AG04449 (cell line): ENCODE results near the gene CENPA.

Source experiments
- CTCF ChIA-PET: fragments of 350-600 bp; formaldehyde crosslinking; extraction: SDS; loops from one replicate; lab custom pipeline; 2021; ENCODE audit warnings: antibody characterized with exemption; lab: Yijun Ruan, JAX
- POLR2A ChIA-PET: fragments of 400-600, 350-600 bp; formaldehyde crosslinking; extraction: SDS; loops from one replicate; lab custom pipeline; 2020; ENCODE audit warnings: antibody characterized with exemption, inconsistent platforms; lab: Yijun Ruan, JAX
- DNase-seq: peaks from one replicate; pipeline ENCODE4 v3.0.0-alpha.2; 2010; ENCODE audit warnings: low read depth, low spot score
- H3K4me3 ChIP-seq: 2 replicates; pipeline ENCODE4 v1.5.1; 2011; ENCODE audit warnings: low read depth, mild to moderate bottlenecking, control low read depth, low read length
- CTCF ChIP-seq: IDR thresholded peaks from one replicate; pipeline ENCODE4 v1.5.1; 2011; ENCODE audit warnings: mild to moderate bottlenecking, moderate library complexity, low read length, control low read depth, inconsistent platforms; ENCODE audit not compliant: insufficient read depth; ENCODE audit errors: missing control alignments

The CENPA gene

DNA sequence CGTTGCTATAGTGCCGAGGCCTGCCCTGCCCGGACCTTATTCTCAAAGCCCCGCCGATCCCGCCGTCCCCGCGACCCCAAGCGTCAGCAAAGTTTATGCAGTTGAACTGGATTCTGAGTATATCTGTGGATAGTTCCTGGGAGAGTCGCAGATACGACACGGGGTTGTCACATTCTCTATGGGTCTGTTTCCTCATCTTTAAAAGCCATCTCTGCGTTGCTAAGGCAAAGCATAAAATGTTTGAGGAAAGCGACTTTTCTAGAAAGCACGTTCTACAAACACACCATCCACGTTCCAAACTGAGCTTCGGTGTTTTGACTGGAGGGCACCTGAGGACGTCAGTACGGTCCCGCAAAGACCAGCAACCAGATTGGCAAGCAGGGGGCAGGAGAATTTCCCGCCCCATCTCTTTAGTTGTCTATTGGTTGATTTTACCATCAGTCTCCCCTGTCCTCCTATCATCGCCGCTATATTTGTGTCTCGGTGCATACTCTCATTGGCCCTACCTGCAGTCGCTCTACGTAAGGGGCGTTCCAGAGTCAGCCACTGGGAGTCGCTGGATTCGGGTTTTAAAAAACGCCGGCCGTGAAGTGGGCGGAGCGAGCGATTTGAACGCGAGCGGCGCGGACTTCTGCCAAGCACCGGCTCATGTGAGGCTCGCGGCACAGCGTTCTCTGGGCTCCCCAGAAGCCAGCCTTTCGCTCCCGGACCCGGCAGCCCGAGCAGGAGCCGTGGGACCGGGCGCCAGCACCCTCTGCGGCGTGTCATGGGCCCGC is at the start of gene CENPA:
CENPA (plus strand) TSS at position 626 of the 776 bp plus-strand sequence; CDS start at position 767, 141 bp downstream.
- DNase-seq = peak; percentile 98
- TF ChIP-seq CTCF = no peak
- H3K4me3 ChIP-seq = peak within 1 kb of the TSS; percentile 74
- CTCF ChIA-PET = interaction anchor here (2.2 kb wide), 1 partner anchor 8 kb away, joined by 6 read pairs; no protein-coding TSS in a partner anchor
- POLR2A ChIA-PET = no interaction called here

- no peak for TF ChIP-seq CTCF
- POLR2A ChIA-PET = no interaction called here
- DNase-seq = no peak
- no peak overlapping the region for H3K4me3 ChIP-seq
- CTCF ChIA-PET = interaction anchor here (0.8 to 22.6 kb wide), 3 partner anchors 10 to 127 kb away, joined by 3 to 698 read pairs (median 76); no protein-coding TSS in a partner anchor
Observed at GRCh38 chr2:26737221-26737620, 48.6 kb upstream of the CENPA start.

- POLR2A ChIA-PET = no interaction called here
- no peak for TF ChIP-seq CTCF
- CTCF ChIA-PET = interaction anchor here (22.6 kb wide), 1 partner anchor 128 kb away, joined by 698 read pairs; no protein-coding TSS in a partner anchor
- no peak for DNase-seq
- no peak overlapping the region for H3K4me3 ChIP-seq
Observed at GRCh38 chr2:26738481-26738880, 47.4 kb upstream of the CENPA start.

- CTCF ChIA-PET = interaction anchor here (0.6 to 22.6 kb wide), 6 partner anchors 9 to 160 kb away, joined by 3 to 698 read pairs (median 6); no protein-coding TSS in a partner anchor
Observed at GRCh38 chr2:26739514-26739913, 46.3 kb upstream of the CENPA start.

DNA sequence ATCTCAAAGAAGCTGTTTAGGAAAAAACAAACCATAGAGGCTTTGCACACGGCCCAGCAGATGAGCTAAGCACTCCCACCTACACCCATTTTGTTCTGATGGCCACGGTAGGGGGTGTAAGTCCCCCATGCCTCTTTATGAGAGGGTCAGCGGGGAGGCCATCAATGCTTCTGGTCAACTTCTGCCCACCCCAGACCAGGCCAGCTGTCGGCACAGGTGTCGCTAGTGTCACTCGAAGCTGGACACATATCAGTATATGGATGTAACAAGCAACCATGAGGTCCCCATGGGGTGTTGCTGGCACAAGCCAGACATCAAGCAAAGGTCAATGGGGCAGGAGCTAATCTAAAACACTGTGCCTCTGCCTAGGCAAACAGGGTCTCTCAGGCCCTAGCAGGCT is 45.5 kb upstream of the CENPA start:
- H3K4me3 ChIP-seq = no peak overlapping the region
- no peak for TF ChIP-seq CTCF
- no peak for DNase-seq
- ChIA-PET CTCF (interaction anchor here (1.2 to 22.6 kb wide), 6 partner anchors 8 to 161 kb away, joined by 3 to 698 read pairs (median 6); no protein-coding TSS in a partner anchor), POLR2A (interaction anchor here (0.7 kb wide), 1 partner anchor 81 kb away, joined by 3 read pairs; no protein-coding TSS in a partner anchor)

More at GRCh38 chr2:26739514-26739913, 46.3 kb upstream of the CENPA start:
- POLR2A ChIA-PET = no interaction called here
- TF ChIP-seq CTCF = no peak
- DNase-seq = no peak
- H3K4me3 ChIP-seq = no peak overlapping the region

GRCh38 chr2:26740890-26741302 is 45.0 kb upstream of the CENPA start:
- POLR2A ChIA-PET = interaction anchor here (0.6 to 0.7 kb wide), 2 partner anchors 82 to 133 kb away, joined by 3 to 4 read pairs; no protein-coding TSS in a partner anchor

More at GRCh38 chr2:26740890-26741302, 45.0 kb upstream of the CENPA start:
- H3K4me3 ChIP-seq = no peak overlapping the region
- no peak for DNase-seq
- TF ChIP-seq CTCF = no peak
- CTCF ChIA-PET = interaction anchor here (2.5 to 22.6 kb wide), 3 partner anchors 131 to 162 kb away, joined by 7 to 698 read pairs (median 111); no protein-coding TSS in a partner anchor
